Left lung (tissue), 10 donors: ENCODE results near the gene TAOK3. TPM values are rescaled to one million over a fixed set of nuclear protein-coding genes. Genes with fewer than 3 reads are reported as not detected.
A peak's percentile ranks its signal among the peaks of the same experiment; 100 is the strongest.

ENCODE experiments used
- ATAC-seq: fragments of 200-7000 bp; cut with Tn5 transposase; one replicate; pipeline ENCODE4 v1.9.1; 2020; ENCODE audit warnings: moderate library complexity
- DNase-seq, 4 donors: peaks; one replicate each; pipeline ENCODE4 v3.0.0-alpha.2; 2013 to 2020
- H3K27ac ChIP-seq, 2 donors: fragments of 200-600 bp; sonication (generic) in 1 of 2; one replicate each; pipeline versions ENCODE4 v1.5.0 to v1.8.0; 2020 to 2021
- H3K27me3 ChIP-seq, 2 donors: fragments of 200-600 bp; sonication (generic) in 1 of 2; one replicate each; pipeline versions ENCODE4 v1.5.0 to v1.8.0; 2020 to 2021
- H3K36me3 ChIP-seq, 2 donors: fragments of 200-600 bp; sonication (generic) in 1 of 2; one replicate each; pipeline versions ENCODE4 v1.5.0 to v1.8.0; 2020 to 2021
- H3K4me1 ChIP-seq, 2 donors: fragments of 200-600 bp; one replicate each; pipeline ENCODE4 v1.8.0; 2021
- H3K4me3 ChIP-seq, 2 donors: fragments of 200-600 bp; sonication (generic) in 1 of 2; one replicate each; pipeline versions ENCODE4 v1.5.0 to v1.8.0; 2020 to 2021; ENCODE audit warnings: mild to moderate bottlenecking in 1 of 2
- H3K9me3 ChIP-seq, 2 donors: fragments of 200-600 bp; sonication (generic) in 1 of 2; one replicate each; pipeline versions ENCODE4 v1.5.0 to v1.8.0; 2020 to 2021
- intact Hi-C, 2 donors: fragments of 100-400 bp; cut with DNase I; formaldehyde crosslinking; loops; one replicate each; pipeline versions ENCODE4 v1.11.2 to v1.14.2; 2022
- polyA plus RNA-seq, 6 donors: library from polyadenylated mRNA; unstranded; fragments of 120-200 nt; gene quantifications; one replicate each; pipeline ENCODE4 v1.2.1, GENCODE V29; 2013; ENCODE audit not compliant: insufficient read length in 6 of 6
- total RNA-seq, 2 donors: library from RNA; stranded (reverse); fragmentation: NEBNext Ultra II Directional; extraction: Animal tissue kit (Norgen Biotek cat#: 25700); gene quantifications; one replicate each; pipeline ENCODE4 v1.2.1, GENCODE V29; 2021
- TF ChIP-seq, protein P1 (sequence below), 2 donors: fragments of 200-600 bp; sonication (generic) in 1 of 2; IDR thresholded peaks; one replicate each; pipeline versions ENCODE4 v1.5.0 to v1.8.0; 2021; ENCODE audit warnings: antibody characterized with exemption in 2 of 2
- donor health status: DM: no; HTN: yes; CAD: no.
- donor health status: DM: no; HTN: no; CAD: no.

TAOK3 gene
- total and polyA plus RNA-seq, 8 donors, result 39.5 to 61.8 (median 52.1) TPM

DNA sequence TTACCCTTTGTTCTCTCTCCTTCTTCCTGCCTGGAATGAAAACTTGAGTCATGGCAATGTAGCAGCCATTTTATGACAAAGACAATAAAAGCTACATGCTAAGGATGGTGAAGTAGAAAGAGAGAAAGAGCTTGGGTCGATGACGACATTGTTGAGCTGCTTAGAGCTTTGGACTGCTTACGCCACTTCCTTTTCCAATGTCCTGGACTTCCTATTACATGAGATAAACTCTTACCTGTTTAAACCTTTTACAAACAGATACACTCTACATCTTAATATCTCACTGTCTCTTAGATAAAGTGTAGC lies 166.6 kb downstream of the TAOK3 start:
- ATAC-seq (no peak), DNase-seq (no peak)
- intact Hi-C loops, result no loop called here
- peak overlapping the region in 1 of 2 donors; percentile 59 for H3K27ac ChIP-seq
- H3K4me3 ChIP-seq, result no peak overlapping the region
- H3K27me3 ChIP-seq, result no peaks in the 10 kb centered on the region
- H3K36me3 ChIP-seq, result peaks cover 0 to 52% of the 10 kb centered on the region in 2 donors
- TF ChIP-seq, protein P1, sequence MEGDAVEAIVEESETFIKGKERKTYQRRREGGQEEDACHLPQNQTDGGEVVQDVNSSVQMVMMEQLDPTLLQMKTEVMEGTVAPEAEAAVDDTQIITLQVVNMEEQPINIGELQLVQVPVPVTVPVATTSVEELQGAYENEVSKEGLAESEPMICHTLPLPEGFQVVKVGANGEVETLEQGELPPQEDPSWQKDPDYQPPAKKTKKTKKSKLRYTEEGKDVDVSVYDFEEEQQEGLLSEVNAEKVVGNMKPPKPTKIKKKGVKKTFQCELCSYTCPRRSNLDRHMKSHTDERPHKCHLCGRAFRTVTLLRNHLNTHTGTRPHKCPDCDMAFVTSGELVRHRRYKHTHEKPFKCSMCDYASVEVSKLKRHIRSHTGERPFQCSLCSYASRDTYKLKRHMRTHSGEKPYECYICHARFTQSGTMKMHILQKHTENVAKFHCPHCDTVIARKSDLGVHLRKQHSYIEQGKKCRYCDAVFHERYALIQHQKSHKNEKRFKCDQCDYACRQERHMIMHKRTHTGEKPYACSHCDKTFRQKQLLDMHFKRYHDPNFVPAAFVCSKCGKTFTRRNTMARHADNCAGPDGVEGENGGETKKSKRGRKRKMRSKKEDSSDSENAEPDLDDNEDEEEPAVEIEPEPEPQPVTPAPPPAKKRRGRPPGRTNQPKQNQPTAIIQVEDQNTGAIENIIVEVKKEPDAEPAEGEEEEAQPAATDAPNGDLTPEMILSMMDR (IDR thresholded peaks at IDR 0.05), result no peak
- H3K9me3 ChIP-seq, result no peaks in the 10 kb centered on the region
- H3K4me1 ChIP-seq, result no peaks in the 10 kb centered on the region

DNA sequence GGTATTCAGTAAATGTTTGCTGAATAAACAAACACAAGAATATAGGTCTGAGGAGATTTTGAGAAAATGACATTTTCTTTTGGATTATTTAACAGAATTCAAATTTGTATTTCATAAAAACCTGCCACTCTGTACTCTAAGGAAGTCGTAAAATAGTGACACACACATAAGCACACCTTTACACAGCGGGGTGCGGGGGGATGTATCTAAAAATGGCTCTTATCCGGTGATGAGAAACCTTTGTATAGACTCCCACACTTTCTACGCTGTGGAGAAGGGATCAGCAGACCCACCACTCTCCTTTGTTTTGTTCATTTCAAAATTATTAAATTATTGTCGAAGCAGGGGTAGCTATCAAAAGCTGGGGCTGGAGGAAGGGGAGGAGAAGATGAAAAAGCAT lies 178.7 kb downstream of the TAOK3 start:
- H3K27ac ChIP-seq, result no peak overlapping the region
- no peak overlapping the region for H3K4me3 ChIP-seq
- TF ChIP-seq, protein P1 (IDR thresholded peaks at IDR 0.05), result no peak
- ATAC-seq, result no peak
- no peaks in the 10 kb centered on the region for H3K9me3 ChIP-seq
- intact Hi-C loops, result no loop called here
- peaks cover 0 to 67% of the 10 kb centered on the region in 2 donors for H3K36me3 ChIP-seq
- peaks cover 0 to 3% of the 10 kb centered on the region in 2 donors for H3K4me1 ChIP-seq
- no peak for DNase-seq
- no peaks in the 10 kb centered on the region for H3K27me3 ChIP-seq

DNA sequence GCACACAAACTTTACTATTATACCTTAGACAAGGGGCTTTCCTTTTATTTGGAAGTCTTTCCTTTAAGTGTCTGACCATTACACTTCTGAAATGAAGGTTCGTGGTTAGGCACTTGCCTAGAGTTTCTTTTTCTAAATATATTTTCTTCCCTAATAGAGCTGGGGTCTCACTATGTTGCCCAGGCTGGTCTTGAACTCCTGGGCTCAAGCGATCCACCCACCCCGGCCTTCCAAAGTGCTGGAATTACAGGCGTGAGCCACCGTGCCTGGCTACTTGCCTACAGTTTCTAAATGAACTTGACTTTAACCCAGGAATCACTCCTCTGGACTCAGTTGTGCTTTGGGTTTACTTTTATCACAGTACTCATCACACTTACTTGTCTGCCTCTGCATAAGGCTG lies 179.2 kb downstream of the TAOK3 start:
- H3K27me3 ChIP-seq, result no peaks in the 10 kb centered on the region
- TF ChIP-seq, protein P1 (IDR thresholded peaks at IDR 0.05), result no peak
- ATAC-seq (no peak), DNase-seq (no peak)
- peaks cover 0 to 63% of the 10 kb centered on the region in 2 donors for H3K36me3 ChIP-seq
- no peaks in the 10 kb centered on the region for H3K9me3 ChIP-seq
- intact Hi-C loops, result no loop called here
- H3K4me3 ChIP-seq, result no peak overlapping the region
- H3K4me1 ChIP-seq, result peaks cover 0 to 5% of the 10 kb centered on the region in 2 donors
- H3K27ac ChIP-seq, result no peak overlapping the region

DNA sequence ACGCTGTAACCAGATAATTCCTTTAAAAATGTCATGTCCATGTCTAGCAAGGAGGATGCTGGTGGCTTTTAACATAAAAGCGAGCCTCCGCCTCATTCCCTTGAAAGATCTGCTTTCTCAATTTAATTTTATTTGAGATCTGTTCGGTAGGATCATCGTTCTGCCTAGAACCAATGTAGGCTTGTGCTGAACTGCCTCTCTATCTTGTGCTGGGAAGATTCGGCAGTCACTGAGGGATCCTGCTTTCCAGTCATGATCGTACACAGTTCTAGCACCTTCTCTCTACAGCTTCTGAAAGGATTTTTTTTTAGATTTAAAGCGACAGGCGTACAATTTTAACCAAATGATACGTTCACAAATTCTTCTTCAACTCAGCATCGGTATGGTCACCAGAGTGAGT lies 182.4 kb downstream of the TAOK3 start:
- Histone ChIP-seq H3K27me3 (no peaks in the 10 kb centered on the region), H3K9me3 (no peaks in the 10 kb centered on the region), H3K27ac (peak overlapping the region; percentile 34 to 79), H3K4me1 (peaks cover 0 to 5% of the 10 kb centered on the region in 2 donors), H3K36me3 (peaks cover 0 to 34% of the 10 kb centered on the region in 2 donors), H3K4me3 (peak overlapping the region in 1 of 2 donors; percentile 6)
- ATAC-seq (peak; percentile 51), DNase-seq (peak in 1 of 4 donors; percentile 35)
- TF ChIP-seq, protein P1 (IDR thresholded peaks at IDR 0.05), result no peak
- intact Hi-C loops, result no loop called here

DNA sequence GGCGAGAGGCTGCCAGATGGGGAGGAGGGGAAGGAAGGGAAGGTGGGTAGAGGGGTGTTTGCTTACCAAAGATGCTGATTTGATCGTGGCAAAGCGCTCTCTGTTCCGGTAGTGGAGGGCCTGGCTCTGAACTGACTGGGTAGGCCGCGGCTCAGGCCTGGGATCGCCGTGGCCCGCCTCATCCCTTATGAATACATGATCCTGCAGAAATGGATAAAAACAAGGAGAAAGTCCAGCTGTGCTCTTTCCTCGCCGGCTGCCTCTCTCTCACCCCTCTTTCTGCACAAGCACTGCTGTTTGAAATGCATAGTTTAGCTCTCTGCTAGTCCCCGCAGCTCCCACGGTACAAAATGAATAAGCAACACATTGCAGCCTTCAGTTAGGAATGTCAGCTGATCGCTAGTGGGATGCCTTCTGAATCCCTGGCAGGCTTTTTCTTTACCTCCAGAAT lies 182.9 kb downstream of the TAOK3 start:
- Histone ChIP-seq H3K27me3 (no peaks in the 10 kb centered on the region), H3K27ac (peak overlapping the region; percentile 34 to 79), H3K4me1 (peaks cover 0 to 5% of the 10 kb centered on the region in 2 donors), H3K36me3 (peaks cover 0 to 29% of the 10 kb centered on the region in 2 donors), H3K4me3 (peak overlapping the region in 1 of 2 donors; percentile 6), H3K9me3 (no peaks in the 10 kb centered on the region)
- TF ChIP-seq, protein P1 (IDR thresholded peaks at IDR 0.05), result no peak
- intact Hi-C loops, result no loop called here
- ATAC-seq (peak; percentile 45), DNase-seq (peak in 2 of 4 donors; percentile 55 to 56)
